Nephron progenitor cell (in vitro differentiated cells): ENCODE data around the gene ARF6.

Experiments
- DNase-seq: peaks from one replicate; pipeline ENCODE4 v3.0.0; 2021
- H3K27ac Mint-ChIP-seq: 2 replicates; pipeline ENCODE4 v1.8.0; 2021; ENCODE audit warnings: mild to moderate bottlenecking, moderate library complexity, mixed read lengths
- H3K27me3 Mint-ChIP-seq: 2 replicates; pipeline ENCODE4 v1.8.0; 2021; ENCODE audit warnings: mild to moderate bottlenecking, low read depth, mixed read lengths; ENCODE audit not compliant: poor library complexity
- H3K36me3 Mint-ChIP-seq: 2 replicates; pipeline ENCODE4 v1.8.0; 2021; ENCODE audit warnings: low read depth, mixed read lengths
- H3K4me1 Mint-ChIP-seq: 2 replicates; pipeline ENCODE4 v1.8.0; 2021; ENCODE audit warnings: mixed read lengths
- H3K4me3 Mint-ChIP-seq: 2 replicates; pipeline ENCODE4 v1.8.0; 2021; ENCODE audit warnings: mild to moderate bottlenecking, moderate library complexity, mixed read lengths
- H3K9me3 Mint-ChIP-seq: 2 replicates; pipeline ENCODE4 v1.8.0; 2021; ENCODE audit warnings: mild to moderate bottlenecking, moderate library complexity, mixed read lengths
- CTCF ChIP-seq: fragments of 200-600 bp; sonication (generic); IDR thresholded peaks from 2 replicates; pipeline ENCODE4 v1.5.0; 2021; ENCODE audit warnings: antibody characterized with exemption

Gene ARF6

GRCh38 chr14:49862089-49862673 lies 30.7 kb upstream of the ARF6 start:
- H3K4me1 Mint-ChIP-seq, result peaks cover 19% of the 10 kb centered on the region
- no peak overlapping the region for H3K27ac Mint-ChIP-seq
- H3K4me3 Mint-ChIP-seq, result no peak overlapping the region
- H3K9me3 Mint-ChIP-seq, result no peaks in the 10 kb centered on the region
- DNase-seq, result peak; percentile 83
- H3K27me3 Mint-ChIP-seq, result no peaks in the 10 kb centered on the region
- no peaks in the 10 kb centered on the region for H3K36me3 Mint-ChIP-seq
- peak; percentile 100 for TF ChIP-seq CTCF

- Mint-ChIP-seq H3K36me3 (no peaks in the 10 kb centered on the region), H3K27ac (no peak overlapping the region), H3K9me3 (no peaks in the 10 kb centered on the region), H3K4me1 (peaks cover 25% of the 10 kb centered on the region), H3K4me3 (no peak overlapping the region), H3K27me3 (peaks cover 5% of the 10 kb centered on the region)
- DNase-seq, result no peak
- TF ChIP-seq CTCF, result no peak
These were observed 29.2 kb upstream of the ARF6 start for GRCh38 chr14:49863487-49864281.

GRCh38 chr14:49865431-49865859 lies 27.4 kb upstream of the ARF6 start:
- Mint-ChIP-seq H3K27me3 (peaks cover 10% of the 10 kb centered on the region), H3K36me3 (no peaks in the 10 kb centered on the region), H3K27ac (no peak overlapping the region), H3K9me3 (no peaks in the 10 kb centered on the region), H3K4me3 (no peak overlapping the region), H3K4me1 (peaks cover 23% of the 10 kb centered on the region)
- TF ChIP-seq CTCF, result peak; percentile 84
- DNase-seq, result peak; percentile 87

DNA sequence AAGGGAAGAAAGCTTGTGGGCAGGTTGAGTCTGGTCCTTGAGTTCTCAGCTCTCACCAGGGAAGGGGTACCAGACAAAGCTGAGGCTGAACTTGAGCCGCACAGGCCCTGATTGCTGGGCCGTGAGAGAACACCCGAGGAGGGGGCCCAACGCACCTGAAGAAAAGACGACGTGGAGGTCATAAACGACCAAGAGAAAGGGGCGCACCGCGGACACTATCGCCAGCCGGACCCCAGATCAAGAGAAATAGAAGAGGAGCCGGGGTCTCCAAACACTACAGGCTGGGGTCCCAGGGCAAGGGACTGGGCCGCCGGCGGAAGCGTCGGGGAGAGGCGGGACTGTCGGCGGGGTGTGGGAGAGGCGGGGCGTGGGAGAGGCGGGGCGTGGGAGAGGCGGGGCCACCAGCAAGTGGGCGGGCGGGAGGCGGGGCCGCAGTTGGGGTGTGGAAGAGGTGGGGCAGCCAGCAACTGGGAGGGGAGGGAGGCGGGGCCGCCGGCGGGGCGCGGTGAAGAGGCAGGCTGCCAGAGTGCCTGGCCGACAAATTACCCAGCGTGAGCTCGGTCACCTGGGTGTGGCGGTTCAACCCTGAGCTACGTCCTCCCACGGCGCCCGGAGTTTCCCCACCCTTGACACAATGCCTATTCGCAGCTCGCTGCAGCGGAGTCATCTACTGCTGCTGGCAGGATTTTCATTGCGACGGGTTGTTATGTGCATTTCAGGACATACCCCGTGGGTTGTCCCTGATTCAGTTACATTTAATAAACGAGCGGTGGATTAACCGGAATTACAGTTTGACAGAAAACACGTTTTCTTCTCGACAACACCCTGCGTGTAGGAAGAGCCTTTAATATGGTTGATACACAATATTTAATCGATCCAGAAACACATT lies 24.8 kb upstream of the ARF6 start:
- peaks cover 19% of the 10 kb centered on the region for H3K27me3 Mint-ChIP-seq
- no peak for TF ChIP-seq CTCF
- no peaks in the 10 kb centered on the region for H3K36me3 Mint-ChIP-seq
- peak overlapping the region; percentile 77 for H3K27ac Mint-ChIP-seq
- no peaks in the 10 kb centered on the region for H3K9me3 Mint-ChIP-seq
- peak overlapping the region; percentile 96 for H3K4me3 Mint-ChIP-seq
- peaks cover 12% of the 10 kb centered on the region for H3K4me1 Mint-ChIP-seq
- DNase-seq, result peak; percentile 98

DNA sequence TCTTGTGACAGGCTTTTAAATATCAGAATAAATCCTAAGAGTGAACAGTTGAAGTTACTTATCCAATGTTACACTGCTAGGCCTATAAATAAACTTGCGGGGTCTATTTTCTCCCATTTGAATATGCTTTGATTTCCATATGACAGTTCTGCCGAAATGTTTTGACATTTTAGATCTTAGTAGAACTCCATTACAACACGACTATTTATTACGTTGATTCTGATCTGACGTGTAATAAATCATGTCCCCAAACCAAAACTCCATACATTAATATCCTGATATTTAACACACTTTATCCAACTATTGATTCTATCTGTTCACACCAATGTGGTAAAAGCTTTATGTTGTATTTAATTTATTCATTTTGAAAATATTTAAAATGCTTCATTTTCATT lies 24.2 kb upstream of the ARF6 start:
- Mint-ChIP-seq H3K27me3 (peaks cover 19% of the 10 kb centered on the region), H3K36me3 (no peaks in the 10 kb centered on the region), H3K27ac (no peak overlapping the region), H3K9me3 (no peaks in the 10 kb centered on the region), H3K4me3 (peak overlapping the region; percentile 96), H3K4me1 (peaks cover 12% of the 10 kb centered on the region)
- no peak for DNase-seq
- TF ChIP-seq CTCF, result no peak
